Mesendoderm (in vitro differentiated cells): ENCODE data around the gene GBF1.

Source experiments
- DNase-seq: peaks from one replicate; pipeline ENCODE4 v3.0.0; 2013
- H2AK5ac ChIP-seq: 2 replicates; pipeline ENCODE4 v1.6.1; 2013; ENCODE audit warnings: low read length, inconsistent platforms
- H2BK120ac ChIP-seq: 2 replicates; pipeline ENCODE4 v1.6.1; 2013; ENCODE audit warnings: low read depth, mild to moderate bottlenecking, low read length, moderate library complexity, mixed read lengths
- H2BK15ac ChIP-seq: replicated peaks from 2 replicates; pipeline ENCODE4 v1.6.1; 2013; ENCODE audit warnings: low read depth, mild to moderate bottlenecking, moderate library complexity
- H2BK5ac ChIP-seq: 2 replicates; pipeline ENCODE4 v1.6.1; 2013; ENCODE audit warnings: low read length, inconsistent platforms
- H3K18ac ChIP-seq: 2 replicates; pipeline ENCODE4 v1.6.1; 2013; ENCODE audit warnings: mild to moderate bottlenecking, low read length, mixed read lengths
- H3K23ac ChIP-seq: one replicate; pipeline ENCODE4 v1.6.1; 2013; ENCODE audit warnings: low read length
- H3K27ac ChIP-seq: 2 replicates; pipeline ENCODE4 v1.5.1; 2013; ENCODE audit warnings: low read depth, mild to moderate bottlenecking, inconsistent platforms, low read length, moderate library complexity
- H3K27me3 ChIP-seq: 2 replicates; pipeline ENCODE4 v1.6.1; 2013; ENCODE audit warnings: low read length, control low read depth, mild to moderate bottlenecking, inconsistent platforms; ENCODE audit not compliant: insufficient read depth, poor library complexity
- H3K36me3 ChIP-seq: 2 replicates; pipeline ENCODE4 v1.6.1; 2013; ENCODE audit warnings: low read length, inconsistent platforms; ENCODE audit not compliant: control insufficient read depth, insufficient read depth
- H3K4ac ChIP-seq: one replicate; pipeline ENCODE4 v1.6.1; 2013; ENCODE audit warnings: low read depth, mild to moderate bottlenecking, low read length, moderate library complexity
- H3K4me1 ChIP-seq: 2 replicates; pipeline ENCODE4 v1.6.1; 2013; ENCODE audit warnings: low read depth, low read length, inconsistent platforms; ENCODE audit not compliant: control insufficient read depth
- H3K4me2 ChIP-seq: 2 replicates; pipeline ENCODE4 v1.6.1; 2013; ENCODE audit warnings: low read length
- H3K4me3 ChIP-seq: 2 replicates; pipeline ENCODE4 v1.5.1; 2013; ENCODE audit warnings: mild to moderate bottlenecking, low read length
- H3K56ac ChIP-seq: one replicate; pipeline ENCODE4 v1.6.1; 2013; ENCODE audit warnings: low read length
- H3K79me1 ChIP-seq: 2 replicates; pipeline ENCODE4 v1.6.1; 2013; ENCODE audit warnings: low read length, inconsistent platforms
- H3K79me2 ChIP-seq: 2 replicates; pipeline ENCODE4 v1.6.1; 2013; ENCODE audit warnings: mild to moderate bottlenecking, low read length; ENCODE audit not compliant: control insufficient read depth, insufficient read depth
- H3K9ac ChIP-seq: 2 replicates; pipeline ENCODE4 v1.6.1; 2013; ENCODE audit warnings: low read length, inconsistent platforms
- H4K5ac ChIP-seq: one replicate; pipeline ENCODE4 v1.6.1; 2013; ENCODE audit warnings: low read length
- H4K8ac ChIP-seq: one replicate; pipeline ENCODE4 v1.6.1; 2013; ENCODE audit warnings: low read depth, mild to moderate bottlenecking, control low read depth, low read length, moderate library complexity
- WGBS: extraction: QIAGEN DNeasy Blood & Tissue Kit; methylation state at CpG from one replicate; pipeline ENCODE4 v1.1.7; 2013; ENCODE audit warnings: low lambda C conversion rate, missing lambda C conversion rate; ENCODE audit not compliant: insufficient coverage; ENCODE audit errors: extremely low coverage; 5-methylcytosine and 5-hydroxymethylcytosine counted together

GBF1 gene

GRCh38 chr10:102289840-102290239 lies 44.5 kb downstream of the GBF1 start:
- Histone ChIP-seq H3K23ac (no peak overlapping the region), H3K27me3 (no peaks in the 10 kb centered on the region), H2BK120ac (no peak overlapping the region), H4K5ac (no peak overlapping the region), H3K4me2 (no peak overlapping the region), H3K79me2 (no peaks in the 10 kb centered on the region), H4K8ac (no peak overlapping the region), H2BK5ac (no peak overlapping the region), H3K4ac (no peak overlapping the region), H3K56ac (no peak overlapping the region), H3K36me3 (no peaks in the 10 kb centered on the region), H3K9ac (no peak overlapping the region), H2BK15ac (no peak overlapping the region), H3K18ac (no peak overlapping the region), H2AK5ac (no peak overlapping the region), H3K4me3 (no peak overlapping the region), H3K27ac (no peak overlapping the region), H3K79me1 (peaks cover 3% of the 10 kb centered on the region), H3K4me1 (no peaks in the 10 kb centered on the region)
- no CpG with 5 or more reads among the region's 3 CpGs for WGBS
- DNase-seq: no peak

DNA sequence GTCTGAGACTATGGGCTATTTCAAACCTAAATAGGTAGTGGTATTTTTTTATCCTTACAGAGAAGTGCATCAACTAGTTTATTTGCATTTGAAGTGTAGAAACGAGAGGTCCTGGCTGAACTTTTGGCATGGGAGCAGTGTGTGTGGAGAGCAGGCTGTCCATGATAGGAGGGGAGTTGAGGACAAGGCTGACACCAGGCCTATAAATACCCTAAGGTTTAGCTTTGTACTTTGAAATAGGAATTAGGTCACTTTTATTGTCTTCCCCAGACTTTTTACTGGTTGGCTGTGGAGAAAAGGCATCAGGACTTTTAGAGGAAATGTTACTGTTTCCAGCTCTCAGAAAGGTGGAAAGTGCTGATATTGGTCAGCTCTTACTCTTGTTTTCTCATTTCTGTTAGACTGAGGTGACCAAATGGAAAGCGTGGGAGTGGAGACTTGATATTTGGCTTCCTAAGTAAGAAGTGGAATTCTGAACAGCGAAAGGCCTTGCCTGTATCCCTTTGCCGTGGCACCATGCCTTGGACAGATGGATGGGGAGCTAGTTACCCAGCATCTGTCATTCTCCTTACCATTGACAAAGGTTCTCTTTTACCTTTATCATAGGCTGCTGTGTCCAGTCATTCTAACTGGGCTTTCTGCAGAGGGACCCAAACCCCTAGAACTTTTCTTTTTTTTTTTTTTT lies 46.0 kb downstream of the GBF1 start:
- Histone ChIP-seq H3K4ac (no peak overlapping the region), H3K27me3 (no peaks in the 10 kb centered on the region), H4K8ac (no peak overlapping the region), H3K4me1 (no peaks in the 10 kb centered on the region), H2BK5ac (no peak overlapping the region), H2BK15ac (no peak overlapping the region), H3K9ac (no peak overlapping the region), H3K18ac (no peak overlapping the region), H2BK120ac (no peak overlapping the region), H4K5ac (no peak overlapping the region), H2AK5ac (no peak overlapping the region), H3K23ac (no peak overlapping the region), H3K27ac (no peak overlapping the region), H3K4me3 (no peak overlapping the region), H3K56ac (no peak overlapping the region), H3K36me3 (no peaks in the 10 kb centered on the region), H3K79me2 (no peaks in the 10 kb centered on the region), H3K4me2 (no peak overlapping the region), H3K79me1 (peaks cover 1% of the 10 kb centered on the region)
- no peak for DNase-seq
- no CpG with 5 or more reads among the region's 4 CpGs for WGBS

DNA sequence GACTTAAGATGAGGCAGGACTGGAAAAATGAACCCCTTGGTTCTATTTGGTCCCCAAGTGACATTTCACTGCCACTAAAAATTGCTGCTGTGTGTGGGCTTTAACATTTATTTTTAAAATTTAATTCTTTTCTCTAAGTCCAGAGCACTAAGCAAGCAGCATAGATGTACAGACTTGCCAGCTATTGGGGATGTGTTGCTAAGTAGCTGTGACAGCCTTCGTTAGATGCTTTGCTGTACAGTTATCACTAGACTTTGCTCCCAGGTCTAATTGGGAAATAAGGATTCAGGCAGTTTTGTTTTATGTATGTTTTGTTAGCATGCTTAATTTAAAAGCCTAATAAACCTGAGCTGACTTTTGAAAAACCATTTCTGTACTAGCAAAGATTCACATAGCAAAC lies 51.8 kb downstream of the GBF1 start:
- Histone ChIP-seq H3K4ac (no peak overlapping the region), H3K27me3 (no peaks in the 10 kb centered on the region), H3K18ac (no peak overlapping the region), H3K27ac (no peak overlapping the region), H3K79me2 (no peaks in the 10 kb centered on the region), H2BK15ac (no peak overlapping the region), H3K9ac (no peak overlapping the region), H3K36me3 (no peaks in the 10 kb centered on the region), H2BK5ac (no peak overlapping the region), H3K23ac (no peak overlapping the region), H4K8ac (no peak overlapping the region), H3K4me1 (no peaks in the 10 kb centered on the region), H3K79me1 (no peaks in the 10 kb centered on the region), H3K56ac (no peak overlapping the region), H2BK120ac (no peak overlapping the region), H4K5ac (no peak overlapping the region), H3K4me3 (no peak overlapping the region), H3K4me2 (no peak overlapping the region), H2AK5ac (no peak overlapping the region)
- no CpG with 5 or more reads among the region's 1 CpG for WGBS
- no peak for DNase-seq

DNA sequence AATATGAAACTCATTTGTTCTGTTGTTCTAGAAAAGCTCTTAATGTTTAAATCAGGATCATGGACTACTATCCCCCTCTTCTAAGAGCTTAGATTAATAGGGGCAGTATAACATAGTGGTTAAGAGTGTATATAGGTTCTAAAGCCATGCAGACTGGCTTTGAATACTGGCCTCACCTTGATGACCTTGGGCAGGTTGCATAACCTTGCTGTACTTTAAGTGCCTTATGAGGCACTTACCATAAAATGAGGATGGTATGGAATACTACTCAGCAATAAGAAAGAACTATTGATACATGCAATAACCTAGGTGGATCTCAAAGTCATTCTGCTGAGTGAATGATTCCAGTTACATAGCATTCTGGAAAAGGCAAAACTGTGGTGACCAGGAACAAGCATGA lies 53.6 kb downstream of the GBF1 start:
- H3K79me2 ChIP-seq: no peaks in the 10 kb centered on the region
- H3K9ac ChIP-seq: no peak overlapping the region
- no peak overlapping the region for H3K56ac ChIP-seq
- no peaks in the 10 kb centered on the region for H3K79me1 ChIP-seq
- H4K8ac ChIP-seq: no peak overlapping the region
- H2AK5ac ChIP-seq: no peak overlapping the region
- no peaks in the 10 kb centered on the region for H3K4me1 ChIP-seq
- H3K27me3 ChIP-seq: no peaks in the 10 kb centered on the region
- H3K36me3 ChIP-seq: no peaks in the 10 kb centered on the region
- H2BK120ac ChIP-seq: no peak overlapping the region
- H3K27ac ChIP-seq: no peak overlapping the region
- no peak overlapping the region for H3K18ac ChIP-seq
- no peak overlapping the region for H3K4me2 ChIP-seq
- no peak overlapping the region for H2BK5ac ChIP-seq
- H4K5ac ChIP-seq: no peak overlapping the region
- no peak overlapping the region for H3K4ac ChIP-seq
- H3K4me3 ChIP-seq: no peak overlapping the region
- no peak for DNase-seq
- no peak overlapping the region for H2BK15ac ChIP-seq
- H3K23ac ChIP-seq: no peak overlapping the region

DNA sequence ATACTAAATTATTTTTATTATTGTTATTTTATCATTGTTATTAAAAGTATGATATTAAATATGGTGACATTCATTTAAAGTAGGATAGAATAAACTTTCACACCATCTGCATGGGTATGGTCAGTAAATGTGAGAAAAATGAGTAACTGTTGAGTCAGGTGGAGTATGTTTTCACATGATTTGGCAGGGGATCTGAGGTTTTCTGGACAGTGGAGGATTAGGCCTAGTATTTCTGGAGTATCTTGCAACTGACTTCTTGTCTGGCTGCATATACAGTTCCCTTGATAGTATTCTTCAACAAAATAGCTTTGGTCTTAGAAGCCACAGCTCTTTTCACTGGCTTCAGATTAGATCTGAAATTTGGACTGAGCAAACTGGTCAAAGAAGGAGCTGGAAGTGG lies 54.5 kb downstream of the GBF1 start:
- Histone ChIP-seq H2AK5ac (no peak overlapping the region), H3K4ac (no peak overlapping the region), H3K27ac (no peak overlapping the region), H3K23ac (no peak overlapping the region), H3K4me1 (no peaks in the 10 kb centered on the region), H2BK15ac (no peak overlapping the region), H3K36me3 (no peaks in the 10 kb centered on the region), H3K79me1 (no peaks in the 10 kb centered on the region), H3K27me3 (no peaks in the 10 kb centered on the region), H3K9ac (no peak overlapping the region), H2BK5ac (no peak overlapping the region), H3K4me2 (no peak overlapping the region), H3K56ac (no peak overlapping the region), H3K18ac (no peak overlapping the region), H3K79me2 (no peaks in the 10 kb centered on the region), H4K8ac (no peak overlapping the region), H3K4me3 (no peak overlapping the region), H4K5ac (no peak overlapping the region), H2BK120ac (no peak overlapping the region)
- DNase-seq: no peak

- Histone ChIP-seq H2BK120ac (no peak overlapping the region), H2BK5ac (no peak overlapping the region), H3K36me3 (no peaks in the 10 kb centered on the region), H4K5ac (no peak overlapping the region), H3K27ac (no peak overlapping the region), H3K27me3 (no peaks in the 10 kb centered on the region), H3K56ac (no peak overlapping the region), H3K18ac (no peak overlapping the region), H3K4me1 (no peaks in the 10 kb centered on the region), H3K23ac (no peak overlapping the region), H4K8ac (no peak overlapping the region), H2AK5ac (no peak overlapping the region), H3K4me3 (no peak overlapping the region), H3K79me1 (no peaks in the 10 kb centered on the region), H3K4ac (no peak overlapping the region), H2BK15ac (no peak overlapping the region), H3K79me2 (no peaks in the 10 kb centered on the region), H3K9ac (no peak overlapping the region), H3K4me2 (no peak overlapping the region)
- DNase-seq: no peak
- WGBS: no CpG with 5 or more reads among the region's 4 CpGs
Measured at GRCh38 chr10:102300278-102300843, 55.0 kb downstream of the GBF1 start.
